Loucy (cell line): ENCODE data around the gene ABCE1.

ENCODE experiments used
- H2AFZ ChIP-seq: fragments of 200-600 bp; sonication (generic); 2 replicates; pipeline ENCODE4 v1.6.0; 2016; ENCODE audit warnings: antibody characterized with exemption, mild to moderate bottlenecking, low read length, moderate library complexity
- H3F3A ChIP-seq: fragments of 200-600 bp; 2 replicates; pipeline ENCODE4 v1.6.0; 2016; ENCODE audit warnings: antibody characterized with exemption, low read depth, mild to moderate bottlenecking
- H3K27me3 ChIP-seq: fragments of 200-600 bp; sonication (generic); 2 replicates; pipeline ENCODE4 v1.6.1; 2014; ENCODE audit warnings: low read length, mild to moderate bottlenecking; ENCODE audit not compliant: insufficient read depth, poor library complexity, severe bottlenecking
- H3K36me3 ChIP-seq: fragments of 200-600 bp; sonication (generic); 2 replicates; pipeline ENCODE4 v1.6.1; 2016; ENCODE audit warnings: low read length; ENCODE audit not compliant: insufficient read depth
- H3K4me1 ChIP-seq: fragments of 200-600 bp; sonication (generic); 2 replicates; pipeline ENCODE4 v1.5.1; 2014; ENCODE audit warnings: low read length, mild to moderate bottlenecking; ENCODE audit not compliant: insufficient read depth, poor library complexity, severe bottlenecking
- H3K4me2 ChIP-seq: fragments of 200-600 bp; sonication (generic); 2 replicates; pipeline ENCODE4 v1.6.0; 2014; ENCODE audit warnings: antibody characterized with exemption, low read length, low read depth, mild to moderate bottlenecking; ENCODE audit not compliant: poor library complexity, severe bottlenecking
- H3K4me3 ChIP-seq: fragments of 200-600 bp; sonication (generic); 2 replicates; pipeline ENCODE4 v1.5.1; 2014; ENCODE audit warnings: low read length, mild to moderate bottlenecking, mixed read lengths; ENCODE audit not compliant: poor library complexity, severe bottlenecking
- H3K79me2 ChIP-seq: fragments of 200-600 bp; sonication (generic); 2 replicates; pipeline ENCODE4 v1.6.1; 2014; ENCODE audit warnings: low read length; ENCODE audit not compliant: insufficient read depth
- H3K9ac ChIP-seq: fragments of 200-600 bp; sonication (generic); 2 replicates; pipeline ENCODE4 v1.6.0; 2014; ENCODE audit warnings: mild to moderate bottlenecking, low read depth, low read length, moderate library complexity; ENCODE audit not compliant: poor library complexity, severe bottlenecking
- H3K9me2 ChIP-seq: fragments of 200-600 bp; sonication (generic); replicated peaks from 2 replicates; pipeline ENCODE4 v1.6.1; 2016; ENCODE audit warnings: low read depth, low read length, mixed read lengths
- H3K9me3 ChIP-seq: fragments of 200-600 bp; sonication (generic); 2 replicates; pipeline ENCODE4 v1.6.1; 2014; ENCODE audit warnings: mild to moderate bottlenecking, antibody characterized with exemption, low read length, low read depth; ENCODE audit not compliant: insufficient read depth
- H4K20me1 ChIP-seq: fragments of 200-600 bp; sonication (generic); 2 replicates; pipeline ENCODE4 v1.6.0; 2014; ENCODE audit warnings: antibody characterized with exemption, low read length, mild to moderate bottlenecking; ENCODE audit not compliant: insufficient read depth, poor library complexity, severe bottlenecking
- EZH2phosphoT487 ChIP-seq: fragments of 200-600 bp; IDR thresholded peaks from 2 replicates; pipeline ENCODE4 v1.6.1; 2018; ENCODE audit warnings: antibody characterized with exemption, mild to moderate bottlenecking, moderate library complexity, borderline replicate concordance
- TF ChIP-seq, protein P1 (sequence below): fragments of 200-600 bp; sonication (generic); conservative IDR thresholded peaks from 2 replicates; pipeline ENCODE4 v1.5.1; 2014; ENCODE audit warnings: mild to moderate bottlenecking, antibody characterized with exemption, low read length

Gene ABCE1

GRCh38 chr4:145153181-145153903 is 55.2 kb downstream of the ABCE1 start:
- no peaks in the 10 kb centered on the region for H3K27me3 ChIP-seq
- no peak overlapping the region for H2AFZ ChIP-seq
- H4K20me1 ChIP-seq = no peaks in the 10 kb centered on the region
- peaks cover 90% of the 10 kb centered on the region for H3K36me3 ChIP-seq
- H3K9me2 ChIP-seq = no peaks in the 10 kb centered on the region
- TF ChIP-seq, protein P1, sequence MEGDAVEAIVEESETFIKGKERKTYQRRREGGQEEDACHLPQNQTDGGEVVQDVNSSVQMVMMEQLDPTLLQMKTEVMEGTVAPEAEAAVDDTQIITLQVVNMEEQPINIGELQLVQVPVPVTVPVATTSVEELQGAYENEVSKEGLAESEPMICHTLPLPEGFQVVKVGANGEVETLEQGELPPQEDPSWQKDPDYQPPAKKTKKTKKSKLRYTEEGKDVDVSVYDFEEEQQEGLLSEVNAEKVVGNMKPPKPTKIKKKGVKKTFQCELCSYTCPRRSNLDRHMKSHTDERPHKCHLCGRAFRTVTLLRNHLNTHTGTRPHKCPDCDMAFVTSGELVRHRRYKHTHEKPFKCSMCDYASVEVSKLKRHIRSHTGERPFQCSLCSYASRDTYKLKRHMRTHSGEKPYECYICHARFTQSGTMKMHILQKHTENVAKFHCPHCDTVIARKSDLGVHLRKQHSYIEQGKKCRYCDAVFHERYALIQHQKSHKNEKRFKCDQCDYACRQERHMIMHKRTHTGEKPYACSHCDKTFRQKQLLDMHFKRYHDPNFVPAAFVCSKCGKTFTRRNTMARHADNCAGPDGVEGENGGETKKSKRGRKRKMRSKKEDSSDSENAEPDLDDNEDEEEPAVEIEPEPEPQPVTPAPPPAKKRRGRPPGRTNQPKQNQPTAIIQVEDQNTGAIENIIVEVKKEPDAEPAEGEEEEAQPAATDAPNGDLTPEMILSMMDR = no peak
- no peak for TF ChIP-seq EZH2phosphoT487
- no peak overlapping the region for H3K4me2 ChIP-seq
- H3F3A ChIP-seq = no peaks in the 10 kb centered on the region
- no peaks in the 10 kb centered on the region for H3K9me3 ChIP-seq
- H3K4me3 ChIP-seq = no peak overlapping the region
- no peaks in the 10 kb centered on the region for H3K4me1 ChIP-seq
- H3K79me2 ChIP-seq = peaks cover 8% of the 10 kb centered on the region; the same call in 1 of the 2 replicates
- no peak overlapping the region for H3K9ac ChIP-seq

- Histone ChIP-seq H3K79me2 (peaks cover 11% of the 10 kb centered on the region), H3K36me3 (peaks cover 90% of the 10 kb centered on the region), H2AFZ (no peak overlapping the region), H4K20me1 (no peaks in the 10 kb centered on the region), H3K4me3 (no peak overlapping the region), H3K9ac (no peak overlapping the region), H3K27me3 (no peaks in the 10 kb centered on the region), H3K4me2 (no peak overlapping the region), H3K9me3 (no peaks in the 10 kb centered on the region), H3F3A (no peaks in the 10 kb centered on the region), H3K9me2 (no peaks in the 10 kb centered on the region), H3K4me1 (no peaks in the 10 kb centered on the region)
- TF ChIP-seq, protein P1 = no peak
- no peak for TF ChIP-seq EZH2phosphoT487
These were observed 55.8 kb downstream of the ABCE1 start for GRCh38 chr4:145153904-145154298.

GRCh38 chr4:145154573-145154972 is 56.5 kb downstream of the ABCE1 start:
- Histone ChIP-seq H3K79me2 (peaks cover 15% of the 10 kb centered on the region), H3K9me3 (no peaks in the 10 kb centered on the region), H3K9ac (no peak overlapping the region), H3K4me3 (no peak overlapping the region), H3K27me3 (no peaks in the 10 kb centered on the region), H4K20me1 (no peaks in the 10 kb centered on the region), H2AFZ (no peak overlapping the region), H3K36me3 (peaks cover 90% of the 10 kb centered on the region), H3K4me1 (no peaks in the 10 kb centered on the region), H3F3A (no peaks in the 10 kb centered on the region), H3K4me2 (no peak overlapping the region), H3K9me2 (no peaks in the 10 kb centered on the region)
- TF ChIP-seq, protein P1 = peak; percentile 61
- no peak for TF ChIP-seq EZH2phosphoT487
